Loucy (cell line): Measurements from ENCODE around the gene SH2B2.

Experiments used
- H2AFZ ChIP-seq: fragments of 200-600 bp; sonication (generic); 2 replicates; pipeline ENCODE4 v1.6.0; 2016; ENCODE audit warnings: antibody characterized with exemption, mild to moderate bottlenecking, low read length, moderate library complexity
- H3F3A ChIP-seq: fragments of 200-600 bp; 2 replicates; pipeline ENCODE4 v1.6.0; 2016; ENCODE audit warnings: antibody characterized with exemption, low read depth, mild to moderate bottlenecking
- H3K27me3 ChIP-seq: fragments of 200-600 bp; sonication (generic); 2 replicates; pipeline ENCODE4 v1.6.1; 2014; ENCODE audit warnings: low read length, mild to moderate bottlenecking; ENCODE audit not compliant: insufficient read depth, poor library complexity, severe bottlenecking
- H3K36me3 ChIP-seq: fragments of 200-600 bp; sonication (generic); 2 replicates; pipeline ENCODE4 v1.6.1; 2016; ENCODE audit warnings: low read length; ENCODE audit not compliant: insufficient read depth
- H3K4me1 ChIP-seq: fragments of 200-600 bp; sonication (generic); 2 replicates; pipeline ENCODE4 v1.5.1; 2014; ENCODE audit warnings: low read length, mild to moderate bottlenecking; ENCODE audit not compliant: insufficient read depth, poor library complexity, severe bottlenecking
- H3K4me2 ChIP-seq: fragments of 200-600 bp; sonication (generic); 2 replicates; pipeline ENCODE4 v1.6.0; 2014; ENCODE audit warnings: antibody characterized with exemption, low read length, low read depth, mild to moderate bottlenecking; ENCODE audit not compliant: poor library complexity, severe bottlenecking
- H3K4me3 ChIP-seq: fragments of 200-600 bp; sonication (generic); 2 replicates; pipeline ENCODE4 v1.5.1; 2014; ENCODE audit warnings: low read length, mild to moderate bottlenecking, mixed read lengths; ENCODE audit not compliant: poor library complexity, severe bottlenecking
- H3K79me2 ChIP-seq: fragments of 200-600 bp; sonication (generic); 2 replicates; pipeline ENCODE4 v1.6.1; 2014; ENCODE audit warnings: low read length; ENCODE audit not compliant: insufficient read depth
- H3K9ac ChIP-seq: fragments of 200-600 bp; sonication (generic); 2 replicates; pipeline ENCODE4 v1.6.0; 2014; ENCODE audit warnings: mild to moderate bottlenecking, low read depth, low read length, moderate library complexity; ENCODE audit not compliant: poor library complexity, severe bottlenecking
- H3K9me2 ChIP-seq: fragments of 200-600 bp; sonication (generic); replicated peaks from 2 replicates; pipeline ENCODE4 v1.6.1; 2016; ENCODE audit warnings: low read depth, low read length, mixed read lengths
- H3K9me3 ChIP-seq: fragments of 200-600 bp; sonication (generic); 2 replicates; pipeline ENCODE4 v1.6.1; 2014; ENCODE audit warnings: mild to moderate bottlenecking, antibody characterized with exemption, low read length, low read depth; ENCODE audit not compliant: insufficient read depth
- H4K20me1 ChIP-seq: fragments of 200-600 bp; sonication (generic); 2 replicates; pipeline ENCODE4 v1.6.0; 2014; ENCODE audit warnings: antibody characterized with exemption, low read length, mild to moderate bottlenecking; ENCODE audit not compliant: insufficient read depth, poor library complexity, severe bottlenecking
- EZH2phosphoT487 ChIP-seq: fragments of 200-600 bp; IDR thresholded peaks from 2 replicates; pipeline ENCODE4 v1.6.1; 2018; ENCODE audit warnings: antibody characterized with exemption, mild to moderate bottlenecking, moderate library complexity, borderline replicate concordance
- TF ChIP-seq, protein P1 (sequence below): fragments of 200-600 bp; sonication (generic); conservative IDR thresholded peaks from 2 replicates; pipeline ENCODE4 v1.5.1; 2014; ENCODE audit warnings: mild to moderate bottlenecking, antibody characterized with exemption, low read length

SH2B2 gene

DNA sequence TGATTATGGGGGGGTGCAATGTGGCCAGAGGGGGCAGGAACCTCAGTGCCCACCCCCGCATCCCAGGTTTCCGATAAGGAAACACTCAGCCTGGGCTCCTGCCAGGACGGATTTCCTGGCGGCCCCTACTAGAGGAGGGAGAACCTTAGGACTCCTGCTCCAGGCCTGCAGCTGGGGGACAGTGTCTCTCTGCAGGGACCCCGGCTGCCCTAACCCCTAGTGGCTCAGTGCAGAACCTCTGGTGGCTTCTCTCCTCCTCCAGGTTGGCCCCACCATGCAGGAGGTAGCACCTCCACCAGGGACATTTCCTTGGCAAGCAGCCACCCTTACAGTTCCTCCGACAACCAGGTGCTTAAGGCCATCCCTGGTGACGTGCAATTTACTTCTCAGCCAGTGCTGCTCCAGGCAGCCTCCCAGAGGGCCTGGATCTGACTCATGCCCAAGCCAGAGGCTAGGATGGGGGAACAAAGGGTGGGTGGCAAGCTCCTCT lies 31.9 kb downstream of the SH2B2 start:
- no peaks in the 10 kb centered on the region for H3K36me3 ChIP-seq
- no peak overlapping the region for H2AFZ ChIP-seq
- no peak for TF ChIP-seq EZH2phosphoT487
- no peak overlapping the region for H3K9ac ChIP-seq
- H3K9me3 ChIP-seq = no peaks in the 10 kb centered on the region
- no peaks in the 10 kb centered on the region for H3K79me2 ChIP-seq
- no peaks in the 10 kb centered on the region for H3K9me2 ChIP-seq
- no peaks in the 10 kb centered on the region for H3K27me3 ChIP-seq
- H4K20me1 ChIP-seq = no peaks in the 10 kb centered on the region
- H3K4me1 ChIP-seq = no peaks in the 10 kb centered on the region
- no peak overlapping the region for H3K4me3 ChIP-seq
- no peaks in the 10 kb centered on the region for H3F3A ChIP-seq
- H3K4me2 ChIP-seq = no peak overlapping the region

DNA sequence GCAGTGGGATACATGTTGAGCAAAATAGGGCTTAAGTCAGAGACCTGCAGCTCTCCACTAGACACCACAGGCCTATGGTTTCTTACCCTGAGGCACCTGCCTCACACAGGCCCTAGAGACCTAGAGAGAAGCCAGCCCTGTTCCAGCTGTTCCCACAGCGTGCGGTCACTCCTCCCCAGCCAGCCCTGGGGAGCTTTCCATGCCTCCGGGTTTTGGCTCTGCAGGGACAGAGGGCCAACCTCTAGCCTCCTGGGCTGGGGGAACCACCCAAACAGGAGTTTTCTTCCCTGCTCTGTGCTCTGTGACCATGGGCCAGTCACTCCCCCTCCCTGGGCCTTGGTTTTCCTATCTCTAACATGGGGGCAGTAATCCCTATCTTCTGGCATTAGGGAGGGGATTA lies 33.0 kb downstream of the SH2B2 start:
- H3K4me2 ChIP-seq = no peak overlapping the region

DNA sequence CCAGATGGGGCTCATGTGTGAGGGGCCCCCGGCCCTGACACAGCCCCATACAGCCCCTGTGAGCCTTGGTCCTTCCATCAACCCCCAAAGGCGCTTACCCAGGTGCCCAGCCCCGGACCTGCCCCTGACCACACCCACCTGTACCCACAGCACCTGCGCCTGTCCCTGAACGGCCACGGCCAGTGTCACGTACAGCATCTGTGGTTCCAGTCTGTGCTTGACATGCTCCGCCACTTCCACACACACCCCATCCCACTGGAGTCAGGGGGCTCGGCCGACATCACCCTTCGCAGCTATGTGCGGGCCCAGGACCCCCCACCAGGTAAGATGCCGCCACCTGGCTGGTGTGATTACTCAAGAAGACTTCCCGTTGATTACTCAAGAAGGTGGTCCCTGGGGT lies 33.5 kb downstream of the SH2B2 start:
- H3K9me2 ChIP-seq = no peaks in the 10 kb centered on the region
- H3F3A ChIP-seq = no peaks in the 10 kb centered on the region
- H3K4me2 ChIP-seq = no peak overlapping the region
- H3K9ac ChIP-seq = no peak overlapping the region
- H3K79me2 ChIP-seq = no peaks in the 10 kb centered on the region
- H3K27me3 ChIP-seq = no peaks in the 10 kb centered on the region
- no peak for TF ChIP-seq EZH2phosphoT487
- TF ChIP-seq, protein P1, sequence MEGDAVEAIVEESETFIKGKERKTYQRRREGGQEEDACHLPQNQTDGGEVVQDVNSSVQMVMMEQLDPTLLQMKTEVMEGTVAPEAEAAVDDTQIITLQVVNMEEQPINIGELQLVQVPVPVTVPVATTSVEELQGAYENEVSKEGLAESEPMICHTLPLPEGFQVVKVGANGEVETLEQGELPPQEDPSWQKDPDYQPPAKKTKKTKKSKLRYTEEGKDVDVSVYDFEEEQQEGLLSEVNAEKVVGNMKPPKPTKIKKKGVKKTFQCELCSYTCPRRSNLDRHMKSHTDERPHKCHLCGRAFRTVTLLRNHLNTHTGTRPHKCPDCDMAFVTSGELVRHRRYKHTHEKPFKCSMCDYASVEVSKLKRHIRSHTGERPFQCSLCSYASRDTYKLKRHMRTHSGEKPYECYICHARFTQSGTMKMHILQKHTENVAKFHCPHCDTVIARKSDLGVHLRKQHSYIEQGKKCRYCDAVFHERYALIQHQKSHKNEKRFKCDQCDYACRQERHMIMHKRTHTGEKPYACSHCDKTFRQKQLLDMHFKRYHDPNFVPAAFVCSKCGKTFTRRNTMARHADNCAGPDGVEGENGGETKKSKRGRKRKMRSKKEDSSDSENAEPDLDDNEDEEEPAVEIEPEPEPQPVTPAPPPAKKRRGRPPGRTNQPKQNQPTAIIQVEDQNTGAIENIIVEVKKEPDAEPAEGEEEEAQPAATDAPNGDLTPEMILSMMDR = no peak
- H3K4me3 ChIP-seq = no peak overlapping the region
- no peaks in the 10 kb centered on the region for H4K20me1 ChIP-seq
- H3K9me3 ChIP-seq = no peaks in the 10 kb centered on the region
- no peaks in the 10 kb centered on the region for H3K36me3 ChIP-seq
- no peaks in the 10 kb centered on the region for H3K4me1 ChIP-seq
- no peak overlapping the region for H2AFZ ChIP-seq

More for the DNA sequence above, 33.0 kb downstream of the SH2B2 start:
- no peaks in the 10 kb centered on the region for H3K36me3 ChIP-seq
- no peaks in the 10 kb centered on the region for H3K79me2 ChIP-seq
- H3K9me3 ChIP-seq = no peaks in the 10 kb centered on the region
- no peak for TF ChIP-seq EZH2phosphoT487
- TF ChIP-seq, protein P1 = no peak
- H3K27me3 ChIP-seq = no peaks in the 10 kb centered on the region
- no peaks in the 10 kb centered on the region for H3K9me2 ChIP-seq
- no peaks in the 10 kb centered on the region for H3F3A ChIP-seq
- H4K20me1 ChIP-seq = no peaks in the 10 kb centered on the region
- H3K9ac ChIP-seq = no peak overlapping the region
- no peak overlapping the region for H2AFZ ChIP-seq
- no peaks in the 10 kb centered on the region for H3K4me1 ChIP-seq
- H3K4me3 ChIP-seq = no peak overlapping the region

DNA sequence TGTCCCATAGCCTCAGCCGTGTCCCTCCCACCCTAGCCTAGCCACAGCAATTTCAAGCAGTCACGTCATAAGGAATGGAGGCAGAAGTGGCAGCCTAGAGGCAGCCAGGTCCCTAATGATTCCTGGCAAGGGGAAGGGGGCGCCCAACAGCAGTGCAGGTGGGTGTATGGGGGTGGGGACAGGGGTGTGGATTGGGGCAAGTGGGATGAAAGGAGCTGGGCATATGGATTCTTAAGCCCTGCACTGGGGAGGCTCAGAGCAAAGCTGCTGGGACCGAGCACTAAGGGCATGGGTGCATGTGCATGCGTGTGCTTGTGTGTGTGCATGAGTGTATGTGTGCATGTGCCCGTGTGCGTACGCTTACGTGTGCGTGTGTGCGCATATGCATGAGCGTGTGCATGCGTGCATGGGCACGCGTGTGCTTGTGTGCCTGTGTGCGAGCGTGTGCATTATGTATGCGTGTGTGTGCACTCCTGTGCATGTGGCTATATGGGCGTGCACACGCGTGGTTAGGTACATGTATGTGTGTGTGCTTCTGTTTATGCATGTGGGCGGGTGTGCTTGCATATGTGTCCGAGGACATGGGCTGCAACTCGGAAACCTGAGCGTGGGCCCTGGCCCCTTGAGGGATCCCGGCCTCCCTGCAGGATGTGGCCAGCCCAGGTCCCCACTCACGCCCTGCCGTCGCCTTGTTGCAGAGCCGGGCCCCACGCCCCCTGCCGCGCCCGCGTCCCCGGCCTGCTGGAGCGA lies 34.1 kb downstream of the SH2B2 start:
- H3K79me2 ChIP-seq = no peaks in the 10 kb centered on the region
- no peak overlapping the region for H2AFZ ChIP-seq
- no peaks in the 10 kb centered on the region for H3K4me1 ChIP-seq
- no peaks in the 10 kb centered on the region for H3K9me3 ChIP-seq
- no peaks in the 10 kb centered on the region for H3K9me2 ChIP-seq
- H3F3A ChIP-seq = no peaks in the 10 kb centered on the region
- no peaks in the 10 kb centered on the region for H3K36me3 ChIP-seq
- H3K4me2 ChIP-seq = no peak overlapping the region
- no peaks in the 10 kb centered on the region for H4K20me1 ChIP-seq
- TF ChIP-seq, protein P1 = no peak
- TF ChIP-seq EZH2phosphoT487 = no peak
- no peaks in the 10 kb centered on the region for H3K27me3 ChIP-seq
- no peak overlapping the region for H3K9ac ChIP-seq
- no peak overlapping the region for H3K4me3 ChIP-seq
